ENCODE results near the gene AGTRAP. TPM values are rescaled to one million over a fixed set of nuclear protein-coding genes. Genes with fewer than 3 reads are reported as not detected.

Gene AGTRAP
- total and polyA plus RNA-seq, 2 donors (not counting 3 experiments of a cell fraction or from before 2014, with no cell fraction given): 41.6 to 101 TPM

- H3K9me1 ChIP-seq (replicated peaks; ENCODE audit: control insufficient read depth, extremely low read depth, insufficient read depth, low read length): no peaks in the 10 kb centered on the region
- no TSS peak for BruUV-seq (replicated peaks)
- H3K27ac ChIP-seq (ENCODE audit: insufficient read depth, low read depth, low read length): no peak overlapping the region
- peaks cover 0 to 13% of the 10 kb centered on the region in 2 experiments for H3K36me3 ChIP-seq (ENCODE audit: control insufficient read depth in 2 of 2, extremely low read depth in 1 of 2, insufficient read depth in 2 of 2, low read length in 2 of 2)
- H2AFZ ChIP-seq (ENCODE audit: low read depth, low read length): no peak overlapping the region
- H3K79me2 ChIP-seq (ENCODE audit: control insufficient read depth, insufficient read depth, low read length): no peaks in the 10 kb centered on the region
- H3K27me3 ChIP-seq (ENCODE audit: control insufficient read depth in 2 of 2, insufficient read depth in 2 of 2, low read length in 2 of 2): no peaks in the 10 kb centered on the region
- CTCF ChIA-PET: interaction anchor here (1.0 to 5.5 kb wide), 4 partner anchors 9 to 69 kb away, joined by 3 to 31 read pairs (median 8); partner anchors contain the start of gene CLCN6
- no peaks in the 10 kb centered on the region for H3K9me3 ChIP-seq (replicated peaks; ENCODE audit: control insufficient read depth, insufficient read depth, low read length)
- no peak overlapping the region for H3K4me2 ChIP-seq (ENCODE audit: insufficient read depth, low read length)
- dilution Hi-C loops (cut with MboI; ENCODE audit: extremely low pct_ligation_motif_present, low sequenced_read_pairs) (no loop called here), intact Hi-C loops (cut with micrococcal nuclease) (no loop called here)
- no peak for DNase-seq (ENCODE audit: low read depth, low spot score)
- TF ChIP-seq EZH2 (IDR thresholded peaks at IDR 0.05; ENCODE audit: borderline replicate concordance, low read depth, low read length, severe bottlenecking) (no peak), FOS (IDR thresholded peaks at IDR 0.05; ENCODE audit: borderline replicate concordance, insufficient read depth, low read length) (no peak), POLR2A (IDR thresholded peaks at IDR 0.05; ENCODE audit: low read depth, low read length) (no peak), POLR2AphosphoS5 (IDR thresholded peaks at IDR 0.05; ENCODE audit: insufficient read depth, low read depth, low read length) (no peak)
- no peak overlapping the region for H3K9ac ChIP-seq (replicated peaks; ENCODE audit: extremely low read depth, insufficient read depth, low read length)
- POLR2A ChIA-PET: interaction anchor here (0.6 to 1.2 kb wide), 2 partner anchors 9 to 18 kb away, joined by 3 to 5 read pairs; partner anchors contain the start of gene CLCN6
- no peak overlapping the region for H3K4me3 ChIP-seq (replicated peaks in 1 of 3; ENCODE audit: insufficient read depth in 1 of 3, low read depth in 1 of 3, low read length in 3 of 3)
- no peaks in the 10 kb centered on the region for H4K20me1 ChIP-seq (replicated peaks; ENCODE audit: control insufficient read depth, extremely low read depth, insufficient read depth, low read length)
- no peak for FAIRE-seq
- H3K4me1 ChIP-seq (ENCODE audit: control insufficient read depth, extremely low read depth, insufficient read depth, low read length): peaks cover 21% of the 10 kb centered on the region
Observed at GRCh38 chr1:11788549-11789053, 52.7 kb downstream of the AGTRAP start.

GRCh38 chr1:11789126-11790067 is 53.5 kb downstream of the AGTRAP start:
- no peak overlapping the region for H3K9ac ChIP-seq (replicated peaks; ENCODE audit: extremely low read depth, insufficient read depth, low read length)
- no peak overlapping the region for H2AFZ ChIP-seq (ENCODE audit: low read depth, low read length)
- no peak overlapping the region for H3K4me3 ChIP-seq (replicated peaks in 1 of 3; ENCODE audit: insufficient read depth in 1 of 3, low read depth in 1 of 3, low read length in 3 of 3)
- H3K36me3 ChIP-seq (ENCODE audit: control insufficient read depth in 2 of 2, extremely low read depth in 1 of 2, insufficient read depth in 2 of 2, low read length in 2 of 2): peaks cover 3 to 20% of the 10 kb centered on the region in 2 experiments
- dilution Hi-C loops (cut with MboI; ENCODE audit: extremely low pct_ligation_motif_present, low sequenced_read_pairs): no loop called here
- FAIRE-seq: no peak
- intact Hi-C loops (cut with micrococcal nuclease): no loop called here
- CTCF ChIA-PET: interaction anchor here (1.0 to 5.5 kb wide), 3 partner anchors 8 to 17 kb away, joined by 4 to 31 read pairs (median 12); partner anchors contain the start of gene CLCN6
- no TSS peak for BruUV-seq (replicated peaks)
- H3K79me2 ChIP-seq (ENCODE audit: control insufficient read depth, insufficient read depth, low read length): no peaks in the 10 kb centered on the region
- no peaks in the 10 kb centered on the region for H3K9me3 ChIP-seq (replicated peaks; ENCODE audit: control insufficient read depth, insufficient read depth, low read length)
- H3K27ac ChIP-seq (ENCODE audit: insufficient read depth, low read depth, low read length): no peak overlapping the region
- TF ChIP-seq POLR2AphosphoS5 (IDR thresholded peaks at IDR 0.05; ENCODE audit: insufficient read depth, low read depth, low read length): no peak
- TF ChIP-seq, protein P1, sequence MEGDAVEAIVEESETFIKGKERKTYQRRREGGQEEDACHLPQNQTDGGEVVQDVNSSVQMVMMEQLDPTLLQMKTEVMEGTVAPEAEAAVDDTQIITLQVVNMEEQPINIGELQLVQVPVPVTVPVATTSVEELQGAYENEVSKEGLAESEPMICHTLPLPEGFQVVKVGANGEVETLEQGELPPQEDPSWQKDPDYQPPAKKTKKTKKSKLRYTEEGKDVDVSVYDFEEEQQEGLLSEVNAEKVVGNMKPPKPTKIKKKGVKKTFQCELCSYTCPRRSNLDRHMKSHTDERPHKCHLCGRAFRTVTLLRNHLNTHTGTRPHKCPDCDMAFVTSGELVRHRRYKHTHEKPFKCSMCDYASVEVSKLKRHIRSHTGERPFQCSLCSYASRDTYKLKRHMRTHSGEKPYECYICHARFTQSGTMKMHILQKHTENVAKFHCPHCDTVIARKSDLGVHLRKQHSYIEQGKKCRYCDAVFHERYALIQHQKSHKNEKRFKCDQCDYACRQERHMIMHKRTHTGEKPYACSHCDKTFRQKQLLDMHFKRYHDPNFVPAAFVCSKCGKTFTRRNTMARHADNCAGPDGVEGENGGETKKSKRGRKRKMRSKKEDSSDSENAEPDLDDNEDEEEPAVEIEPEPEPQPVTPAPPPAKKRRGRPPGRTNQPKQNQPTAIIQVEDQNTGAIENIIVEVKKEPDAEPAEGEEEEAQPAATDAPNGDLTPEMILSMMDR (IDR thresholded peaks at IDR 0.05; ENCODE audit: extremely low read depth in 1 of 2, insufficient read depth in 1 of 2, low read depth in 1 of 2, low read length in 2 of 2): no peak
- TF ChIP-seq JUN (IDR thresholded peaks at IDR 0.05; ENCODE audit: borderline replicate concordance, insufficient read depth, insufficient read length, low read depth): no peak
- no peak for TF ChIP-seq GATA2 (IDR thresholded peaks at IDR 0.05; ENCODE audit: insufficient read depth, insufficient read length, low read depth, low read length)
- TF ChIP-seq, protein P2, sequence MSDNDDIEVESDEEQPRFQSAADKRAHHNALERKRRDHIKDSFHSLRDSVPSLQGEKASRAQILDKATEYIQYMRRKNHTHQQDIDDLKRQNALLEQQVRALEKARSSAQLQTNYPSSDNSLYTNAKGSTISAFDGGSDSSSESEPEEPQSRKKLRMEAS (IDR thresholded peaks at IDR 0.05; ENCODE audit: insufficient read depth, insufficient read length): no peak
- TF ChIP-seq FOS (IDR thresholded peaks at IDR 0.05; ENCODE audit: borderline replicate concordance, insufficient read depth, low read length): no peak
- TF ChIP-seq MYC (IDR thresholded peaks at IDR 0.05; ENCODE audit: low read depth, low read length): no peak
- TF ChIP-seq EZH2 (IDR thresholded peaks at IDR 0.05; ENCODE audit: borderline replicate concordance, low read depth, low read length, severe bottlenecking): no peak
- no peak for TF ChIP-seq POLR2A (IDR thresholded peaks at IDR 0.05; ENCODE audit: low read depth, low read length)
- POLR2A ChIA-PET: interaction anchor here (0.6 to 0.8 kb wide), 2 partner anchors 9 to 17 kb away, joined by 3 read pairs; partner anchors contain the start of gene CLCN6
- peaks cover 21% of the 10 kb centered on the region for H3K4me1 ChIP-seq (ENCODE audit: control insufficient read depth, extremely low read depth, insufficient read depth, low read length)
- H4K20me1 ChIP-seq (replicated peaks; ENCODE audit: control insufficient read depth, extremely low read depth, insufficient read depth, low read length): no peaks in the 10 kb centered on the region
- no peak for DNase-seq (ENCODE audit: low read depth, low spot score)
- no peak overlapping the region for H3K4me2 ChIP-seq (ENCODE audit: insufficient read depth, low read length)
- no peaks in the 10 kb centered on the region for H3K9me1 ChIP-seq (replicated peaks; ENCODE audit: control insufficient read depth, extremely low read depth, insufficient read depth, low read length)
- H3K27me3 ChIP-seq (ENCODE audit: control insufficient read depth in 2 of 2, insufficient read depth in 2 of 2, low read length in 2 of 2): no peaks in the 10 kb centered on the region
